ENCODE results near the gene MPRIP.

- TF ChIP-seq POLR2AphosphoS5 (IDR thresholded peaks at IDR 0.05; ENCODE audit: insufficient read depth, low read depth, low read length), result no peak
- no peak for TF ChIP-seq POLR2A (IDR thresholded peaks at IDR 0.05; ENCODE audit: low read depth, low read length)
- TF ChIP-seq CTCF (IDR thresholded peaks at IDR 0.05; ENCODE audit: extremely low read depth in 1 of 2, insufficient read depth in 1 of 2, low read depth in 1 of 2, low read length in 2 of 2), result no peak
Measured at GRCh38 chr17:17146786-17147406, 104.6 kb downstream of the MPRIP start.

Measured in endothelial cell of umbilical vein (primary cell).